Stimulated activated CD8-positive, alpha-beta memory T cell treated with anti-CD3 and anti-CD28 coated beads, Interleukin-7, amount 100 ng/mL, for 48 hours (primary cell): Measurements from ENCODE around the gene TMEM164.
"Not testable (repeated sequence)": the region's sequence is repeated elsewhere in the genome, so short reads cannot be mapped to it uniquely, and the experiment has no call there.

ENCODE experiments used
- DNase-seq, 2 donors: peaks; one replicate each; pipeline ENCODE4 v3.0.0-alpha.2; 2020; ENCODE audit warnings: low read depth in 1 of 2; ENCODE audit errors: extremely low read depth in 1 of 2

TMEM164 gene

GRCh38 chrX:110002300-110003166 is at the start of gene TMEM164:
Gene TMEM164 (plus strand): TSS chrX:110003114. CDS start chrX:110003775, 661 bp downstream.
- DNase-seq, result peak; percentile 45 to 69

- no peak for DNase-seq
Measured at GRCh38 chrX:109954333-109954732, 48.6 kb upstream of the TMEM164 start.

- no peak for DNase-seq
Measured at GRCh38 chrX:109954955-109955354, 48.0 kb upstream of the TMEM164 start.

DNA sequence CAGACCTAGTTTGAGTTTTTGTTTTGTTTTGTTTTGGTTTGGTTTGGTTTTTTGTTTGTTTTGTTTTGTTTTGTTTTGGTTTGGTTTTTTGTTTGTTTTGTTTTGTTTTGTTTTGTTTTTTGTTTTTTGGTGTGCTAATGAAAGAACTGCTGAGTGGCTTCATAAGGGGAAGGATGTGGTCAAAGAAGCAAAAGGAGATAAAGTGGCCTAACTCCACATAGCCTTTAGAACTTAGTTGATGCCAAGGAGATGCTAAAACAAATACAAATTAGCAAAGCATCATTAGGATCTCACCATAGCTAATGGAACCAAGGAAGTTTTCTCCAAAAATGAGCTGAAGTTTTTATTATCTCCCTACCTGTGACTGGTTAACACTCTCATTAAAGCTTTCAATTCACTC is 44.6 kb upstream of the TMEM164 start:
- no peak for DNase-seq

- no peak for DNase-seq
Measured at GRCh38 chrX:109959356-109959871, 43.5 kb upstream of the TMEM164 start.

- no peak for DNase-seq
Measured at GRCh38 chrX:109964390-109964789, 38.5 kb upstream of the TMEM164 start.

- no peak for DNase-seq
Measured at GRCh38 chrX:109966246-109966645, 36.7 kb upstream of the TMEM164 start.

DNA sequence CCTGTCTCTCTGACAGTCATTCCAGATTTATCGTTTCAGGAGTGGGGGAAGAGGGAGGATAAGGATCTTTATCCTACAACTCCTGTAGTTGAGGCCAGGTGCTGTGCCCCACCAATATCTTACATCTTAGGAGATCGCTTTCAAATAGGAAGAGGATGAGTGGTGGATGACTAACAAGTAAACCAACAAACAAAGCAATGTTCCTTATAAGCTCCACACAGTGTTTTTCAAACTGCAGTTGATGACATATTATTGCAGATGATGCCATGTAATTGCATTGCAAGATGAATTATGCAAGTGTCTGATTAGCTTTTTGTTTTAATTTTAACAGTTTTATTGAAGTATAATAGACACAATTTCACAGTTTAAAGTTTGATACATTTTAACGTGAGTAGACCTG is 35.8 kb upstream of the TMEM164 start:
- DNase-seq, result no peak

GRCh38 chrX:109970841-109971240 is 32.1 kb upstream of the TMEM164 start:
- DNase-seq, result not testable (repeated sequence)

GRCh38 chrX:109974906-109975655 is 27.8 kb upstream of the TMEM164 start:
- DNase-seq, result no peak

GRCh38 chrX:109985210-109985609 is 17.7 kb upstream of the TMEM164 start:
- not testable (repeated sequence) for DNase-seq

DNA sequence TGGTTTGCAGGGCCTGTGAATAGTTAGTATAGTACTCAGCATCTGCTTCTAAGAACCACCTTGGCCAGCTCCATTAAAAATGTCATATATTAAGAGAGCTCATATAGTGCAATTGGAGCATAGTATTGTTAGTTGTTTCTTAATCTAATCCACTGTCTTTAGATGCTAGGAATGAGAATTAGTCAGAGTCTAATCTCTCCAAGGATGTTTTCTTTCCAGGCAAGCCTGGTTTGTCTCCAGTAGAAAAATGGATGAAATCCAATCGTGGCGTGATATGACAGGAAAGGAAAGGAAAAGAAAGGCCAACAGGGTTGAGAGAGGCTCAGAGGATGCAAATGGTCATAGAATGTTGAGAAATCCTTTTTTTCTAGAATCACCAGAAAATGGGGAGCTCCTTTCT is 15.0 kb upstream of the TMEM164 start:
- DNase-seq, result no peak

DNA sequence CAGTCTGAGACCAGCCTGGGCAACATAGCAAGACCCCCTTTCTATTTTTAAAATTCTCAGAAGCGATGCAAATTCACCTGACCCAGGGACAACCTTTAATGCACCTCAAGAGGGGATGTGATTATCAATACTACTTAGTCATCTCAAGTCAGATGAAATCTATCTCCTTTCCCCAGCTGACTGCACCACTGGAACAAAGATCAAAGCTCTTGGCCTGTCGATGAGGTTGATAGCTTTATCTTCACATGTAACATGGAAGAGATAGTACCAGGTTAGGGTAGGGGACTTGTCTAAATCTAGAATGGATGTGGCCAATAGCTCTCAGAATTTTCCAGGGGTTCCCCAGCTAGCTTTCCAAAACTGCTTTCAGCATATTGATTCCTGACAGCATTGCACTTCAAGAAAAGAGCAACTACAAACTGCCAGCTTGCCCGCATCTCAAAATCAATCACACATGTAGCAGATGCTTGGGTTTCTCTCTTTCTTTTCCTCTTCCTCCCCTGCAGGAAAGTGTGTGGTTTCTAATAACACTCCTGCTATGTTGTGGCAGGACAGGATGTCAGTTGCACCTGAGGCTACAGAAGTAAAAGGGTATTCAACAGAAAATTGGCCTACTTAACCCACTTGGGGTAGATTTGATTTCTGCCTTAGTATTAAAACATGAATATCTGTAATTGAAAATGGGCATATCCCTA is 12.2 kb upstream of the TMEM164 start:
- DNase-seq, result no peak

GRCh38 chrX:109992203-109992602 is 10.7 kb upstream of the TMEM164 start:
- no peak for DNase-seq

DNA sequence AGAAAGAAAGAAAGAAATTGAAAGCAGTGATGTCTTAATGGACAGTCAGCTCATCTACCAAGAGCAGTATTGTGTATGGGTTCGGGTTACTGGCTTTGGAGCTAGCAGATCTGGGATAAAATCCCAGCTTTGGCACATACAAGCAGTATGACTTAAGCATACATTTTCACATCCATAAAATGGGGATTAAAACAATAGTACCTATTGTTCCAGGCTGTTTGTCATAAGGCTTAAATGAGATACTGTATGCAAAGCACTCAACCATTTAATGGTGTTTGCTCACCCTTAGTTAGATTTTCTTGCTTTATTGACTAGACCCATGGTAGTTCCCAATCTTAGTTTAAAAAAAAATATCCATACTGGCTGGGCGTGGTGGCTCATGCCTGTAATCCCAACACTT is 7.8 kb upstream of the TMEM164 start:
- no peak for DNase-seq

GRCh38 chrX:109997786-109998452 is 5.0 kb upstream of the TMEM164 start:
- no peak for DNase-seq

GRCh38 chrX:110000000-110000399 is 2.9 kb upstream of the TMEM164 start:
- no peak for DNase-seq

DNA sequence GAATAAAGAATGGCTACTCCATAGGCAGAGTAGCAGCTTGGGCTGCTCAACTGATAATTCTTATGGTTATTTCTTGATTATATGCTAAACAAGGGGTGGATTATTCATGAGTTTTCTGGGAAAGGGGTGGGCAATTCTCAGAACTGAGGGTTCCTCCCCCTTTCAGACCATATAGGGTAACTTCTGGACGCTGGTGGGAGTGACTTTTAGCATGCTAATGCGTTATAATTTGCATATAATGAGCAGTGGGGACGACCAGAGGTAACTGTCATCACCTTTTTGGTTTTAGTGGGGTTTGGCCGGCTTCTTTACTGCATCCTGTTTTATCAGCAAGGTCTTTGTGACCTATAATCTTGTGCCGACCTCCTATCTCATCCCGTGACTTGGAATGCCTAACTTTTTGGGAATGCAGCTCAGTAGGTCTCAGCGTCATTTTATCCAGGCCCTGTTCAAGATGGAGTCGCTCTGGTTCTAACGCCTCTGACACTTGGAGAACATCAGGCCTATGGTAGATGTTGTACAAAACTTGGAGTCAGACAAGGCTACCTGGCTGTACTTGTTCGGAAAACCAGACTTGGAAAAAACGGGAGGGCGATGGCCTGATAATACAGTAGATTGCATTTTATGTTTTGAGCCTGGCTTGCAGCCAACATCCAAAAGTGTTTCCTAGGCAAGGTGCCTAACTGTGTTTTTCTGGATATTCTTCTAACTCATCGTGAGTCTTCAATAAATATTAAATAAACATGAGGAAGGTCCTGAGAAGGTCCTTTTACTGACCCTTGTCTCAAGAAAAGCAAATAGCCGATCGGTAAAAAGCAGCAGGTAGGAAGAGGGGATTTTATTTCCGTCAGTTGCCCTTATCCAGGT is 1.8 kb upstream of the TMEM164 start:
- DNase-seq, result no peak

GRCh38 chrX:110001740-110002299 is 1.1 kb upstream of the TMEM164 start:
- no peak for DNase-seq
